Measurements from ENCODE around the gene NMNAT2.

- TF ChIP-seq POLR2AphosphoS5 (IDR thresholded peaks at IDR 0.05; ENCODE audit: low read depth, low read length) = no peak
- no peak for TF ChIP-seq EZH2phosphoT487 (IDR thresholded peaks at IDR 0.05; ENCODE audit: borderline replicate concordance)
- TF ChIP-seq MAX (IDR thresholded peaks at IDR 0.05) = no peak
- no peak for TF ChIP-seq EZH2 (IDR thresholded peaks at IDR 0.05)
- no peak for TF ChIP-seq CTCF (IDR thresholded peaks at IDR 0.05 in 2 of 3, conservative IDR thresholded peaks at IDR 0.05 in 1 of 3; ENCODE audit: borderline replicate concordance in 1 of 3, insufficient read depth in 1 of 3, low read depth in 2 of 3, low read length in 2 of 3)
These were observed 98.6 kb downstream of the NMNAT2 start for GRCh38 chr1:183319606-183320005.

All from HCT116 (cell line).